Right ventricle myocardium superior (tissue), 1 donor: Measurements from ENCODE around the gene ATP5F1E. TPM values are rescaled to one million over a fixed set of nuclear protein-coding genes. Genes with fewer than 3 reads are reported as not detected.
A peak's percentile ranks its signal among the peaks of the same experiment; 100 is the strongest.

ENCODE experiments used
- ATAC-seq: fragments of 200-7000 bp; cut with Tn5 transposase; one replicate; pipeline ENCODE4 v1.9.1; 2020; ENCODE audit warnings: mild to moderate bottlenecking; ENCODE audit not compliant: poor library complexity
- DNase-seq: peaks from one replicate; pipeline ENCODE4 v3.0.0-alpha.2; 2020
- intact Hi-C: fragments of 100-400 bp; cut with DNase I; formaldehyde crosslinking; loops from one replicate; pipeline ENCODE4 v1.11.2; 2022
- long read RNA-seq: library from polyadenylated mRNA; unstranded; transcript quantifications from one replicate; pipeline ENCODE4 v2.0.0, GENCODE V29; 2021
- total RNA-seq: library from RNA; stranded (reverse); fragmentation: NEBNext Ultra II Directional; extraction: Animal tissue kit (Norgen Biotek cat#: 25700); gene quantifications from one replicate; pipeline ENCODE4 v1.2.1, GENCODE V29; 2021
- donor health status: DM: no; HTN: yes; CAD: no; lungs with severe emphysema.

The ATP5F1E gene
- 143 TPM for total RNA-seq
- long read RNA-seq, transcript ATP5F1E-201 (3 exons, 3,665 nt), result major isoform, 338 of 339 reads
- long read RNA-seq, partial matches to known transcripts, result 1 of 339 reads
- long read RNA-seq, other reads (novel, unspliced or antisense), result 0 of 339 reads

GRCh38 chr20:59032023-59032712, at the start of gene ATP5F1E:
ATP5F1E (minus strand) TSS chr20:59032335; CDS start chr20:59032251, 84 bp downstream.
- intact Hi-C loops, result no loop called here
- DNase-seq (peak; percentile 98), ATAC-seq (peak; percentile 100)

- intact Hi-C loops, result no loop called here
- no peak for DNase-seq
- no peak for ATAC-seq
Observed at GRCh38 chr20:59081036-59081435, 48.9 kb upstream of the ATP5F1E start.

- ATAC-seq (no peak), DNase-seq (no peak)
- intact Hi-C loops, result no loop called here
Observed at GRCh38 chr20:59078231-59078630, 46.1 kb upstream of the ATP5F1E start.

GRCh38 chr20:59077705-59078104, 45.6 kb upstream of the ATP5F1E start:
- intact Hi-C loops, result no loop called here
- ATAC-seq (no peak), DNase-seq (no peak)

- intact Hi-C loops, result no loop called here
- ATAC-seq (no peak), DNase-seq (no peak)
Observed at GRCh38 chr20:59075934-59076508, 43.9 kb upstream of the ATP5F1E start.

GRCh38 chr20:59074456-59074855, 42.3 kb upstream of the ATP5F1E start:
- intact Hi-C loops, result no loop called here
- DNase-seq (no peak), ATAC-seq (no peak)

- ATAC-seq (peak; percentile 53), DNase-seq (no peak)
- intact Hi-C loops, result no loop called here
Observed at GRCh38 chr20:59073582-59073981, 41.4 kb upstream of the ATP5F1E start.

GRCh38 chr20:59071216-59071615, 39.1 kb upstream of the ATP5F1E start:
- DNase-seq (no peak), ATAC-seq (no peak)
- intact Hi-C loops, result no loop called here

- intact Hi-C loops, result no loop called here
- no peak for DNase-seq
- ATAC-seq, result no peak
Observed at GRCh38 chr20:59069026-59069425, 36.9 kb upstream of the ATP5F1E start.

GRCh38 chr20:59068534-59068933, 36.4 kb upstream of the ATP5F1E start:
- no peak for DNase-seq
- intact Hi-C loops, result no loop called here
- no peak for ATAC-seq

GRCh38 chr20:59064214-59064722, 32.1 kb upstream of the ATP5F1E start:
- intact Hi-C loops, result no loop called here
- no peak for ATAC-seq
- no peak for DNase-seq

- intact Hi-C loops, result no loop called here
Observed at GRCh38 chr20:59063358-59064213, 31.5 kb upstream of the ATP5F1E start.

GRCh38 chr20:59062081-59062480, 29.9 kb upstream of the ATP5F1E start:
- intact Hi-C loops, result no loop called here
- no peak for DNase-seq
- peak; percentile 34 for ATAC-seq

More at GRCh38 chr20:59063358-59064213, 31.5 kb upstream of the ATP5F1E start:
- DNase-seq, result peak; percentile 57
- ATAC-seq, result peak; percentile 81

- DNase-seq, result no peak
Observed at GRCh38 chr20:59055302-59055701, 23.2 kb upstream of the ATP5F1E start.

GRCh38 chr20:59051666-59052185, 19.6 kb upstream of the ATP5F1E start:
- intact Hi-C loops, result no loop called here
- no peak for DNase-seq
- no peak for ATAC-seq

More at GRCh38 chr20:59055302-59055701, 23.2 kb upstream of the ATP5F1E start:
- ATAC-seq, result no peak
- intact Hi-C loops, result no loop called here

GRCh38 chr20:59050437-59050836, 18.3 kb upstream of the ATP5F1E start:
- intact Hi-C loops, result no loop called here
- DNase-seq (no peak), ATAC-seq (no peak)

GRCh38 chr20:59048681-59049030, 16.5 kb upstream of the ATP5F1E start:
- DNase-seq (no peak), ATAC-seq (no peak)
- intact Hi-C loops, result no loop called here

- DNase-seq, result no peak
- ATAC-seq, result no peak
- intact Hi-C loops, result no loop called here
Observed at GRCh38 chr20:59047938-59048680, 16.0 kb upstream of the ATP5F1E start.
